PC-9 (cell line): ENCODE measurements around the gene GPR78. TPM values are rescaled to one million over a fixed set of nuclear protein-coding genes. Genes with fewer than 3 reads are reported as not detected.

Experiments
- BruUV-seq: library from RNA; stranded (reverse); fragments of 400-500 nt; replicated peaks from 2 replicates; lab custom pipeline; 2021; lab: Mats Ljungman, UMichigan
- CTCF ChIA-PET: fragments of 300-600 bp; sonication (Branson Sonifier 250); formaldehyde crosslinking; loops from one replicate; lab custom pipeline; 2022; ENCODE audit warnings: antibody characterized with exemption; lab: Charles Lee
- POLR2A ChIA-PET: fragments of 300-600 bp; sonication (Branson Sonifier 250); formaldehyde crosslinking; loops from one replicate; lab custom pipeline; 2022; ENCODE audit warnings: antibody characterized with exemption; ENCODE audit not compliant: unreplicated experiment; lab: Charles Lee
- DNase-seq, 2 experiments: peaks; one replicate each; pipeline versions ENCODE4 v3.0.0 to v3.0.0-alpha.2; 2015 to 2022; ENCODE audit warnings: mixed read lengths in 1 of 2
- H2AFZ ChIP-seq: fragments of 200-600 bp; sonication (generic); 2 replicates; pipeline ENCODE4 v1.8.1; 2017; ENCODE audit warnings: antibody characterized with exemption
- H3F3A ChIP-seq: fragments of 200-600 bp; sonication (generic); 2 replicates; pipeline ENCODE4 v1.8.1; 2017; ENCODE audit warnings: antibody characterized with exemption, mild to moderate bottlenecking, low read depth; ENCODE audit not compliant: insufficient read depth
- H3K27ac ChIP-seq: fragments of 200-600 bp; sonication (generic); 2 replicates; pipeline ENCODE4 v1.6.1; 2016; ENCODE audit warnings: mixed run types
- H3K27me3 ChIP-seq: fragments of 200-600 bp; sonication (generic); 2 replicates; pipeline ENCODE4 v1.6.1; 2016; ENCODE audit warnings: low read depth, mixed run types; ENCODE audit not compliant: insufficient read depth
- H3K36me3 ChIP-seq: fragments of 200-600 bp; sonication (generic); 2 replicates; pipeline ENCODE4 v1.6.1; 2016; ENCODE audit warnings: low read depth, mixed run types
- H3K4me1 ChIP-seq: fragments of 200-600 bp; sonication (generic); replicated peaks from 2 replicates; pipeline ENCODE4 v1.6.1; 2016; ENCODE audit warnings: mixed run types; ENCODE audit not compliant: insufficient read depth
- H3K4me2 ChIP-seq: fragments of 200-600 bp; sonication (generic); 2 replicates; pipeline ENCODE4 v1.6.1; 2017; ENCODE audit warnings: mixed run types
- H3K4me3 ChIP-seq: fragments of 200-600 bp; sonication (generic); 2 replicates; pipeline ENCODE4 v1.6.1; 2016; ENCODE audit warnings: mixed run types
- H3K79me2 ChIP-seq: fragments of 200-600 bp; sonication (generic); 2 replicates; pipeline ENCODE4 v1.6.1; 2017; ENCODE audit warnings: low read depth, mixed run types
- H3K9me2 ChIP-seq: fragments of 200-600 bp; sonication (generic); 2 replicates; pipeline ENCODE4 v1.8.1; 2017; ENCODE audit warnings: mild to moderate bottlenecking; ENCODE audit not compliant: insufficient read depth
- H3K9me3 ChIP-seq: fragments of 200-600 bp; sonication (generic); 2 replicates; pipeline ENCODE4 v1.8.1; 2016; ENCODE audit warnings: low read depth; ENCODE audit not compliant: insufficient read depth
- H4K20me1 ChIP-seq: fragments of 200-600 bp; sonication (generic); 2 replicates; pipeline ENCODE4 v1.8.1; 2017; ENCODE audit not compliant: insufficient read depth
- CTCF ChIP-seq: fragments of 200-600 bp; sonication (generic); conservative IDR thresholded peaks from 2 replicates; pipeline ENCODE4 v1.6.1; 2017; ENCODE audit warnings: mixed run types, antibody characterized with exemption, mild to moderate bottlenecking, moderate library complexity
- EZH2 ChIP-seq: fragments of 200-600 bp; sonication (generic); IDR thresholded peaks from 2 replicates; pipeline ENCODE4 v1.8.0; 2017; ENCODE audit warnings: antibody characterized with exemption, low read depth
- intact Hi-C: fragments of 100-400 bp; cut with micrococcal nuclease; formaldehyde crosslinking; loops from one replicate; pipeline ENCODE4 v1.10.0; 2022; ENCODE audit not compliant: unreplicated experiment
- total RNA-seq: library from RNA; stranded (reverse); gene quantifications from 2 replicates; pipeline ENCODE4 v1.2.3, GENCODE V29; 2021

GPR78 gene
- total RNA-seq, 1 experiment from 2014 or later, result 56.6 TPM

GRCh38 chr4:8586671-8587468 is 6.7 kb downstream of the GPR78 start:
- Histone ChIP-seq H2AFZ (no peak overlapping the region), H4K20me1 (no peaks in the 10 kb centered on the region), H3K9me2 (no peaks in the 10 kb centered on the region), H3F3A (no peaks in the 10 kb centered on the region; the same call in 1 of the 2 replicates), H3K79me2 (no peaks in the 10 kb centered on the region), H3K27me3 (no peaks in the 10 kb centered on the region), H3K4me1 (no peaks in the 10 kb centered on the region), H3K36me3 (no peaks in the 10 kb centered on the region), H3K4me2 (no peak overlapping the region), H3K9me3 (no peaks in the 10 kb centered on the region), H3K27ac (no peak overlapping the region), H3K4me3 (no peak overlapping the region)
- intact Hi-C loops, result no loop called here
- CTCF ChIA-PET, result no interaction called here
- POLR2A ChIA-PET, result no interaction called here
- BruUV-seq, result no TSS peak
- DNase-seq, result no peak
- no peak for TF ChIP-seq EZH2
- peak; percentile 38; the same call in 1 of the 2 replicates for TF ChIP-seq CTCF

GRCh38 chr4:8587469-8588195 is 7.4 kb downstream of the GPR78 start:
- DNase-seq, result no peak
- Histone ChIP-seq H4K20me1 (no peaks in the 10 kb centered on the region), H3K4me2 (no peak overlapping the region), H3K4me1 (no peaks in the 10 kb centered on the region), H3K79me2 (no peaks in the 10 kb centered on the region), H3K9me2 (no peaks in the 10 kb centered on the region), H2AFZ (no peak overlapping the region), H3F3A (no peaks in the 10 kb centered on the region; the same call in 1 of the 2 replicates), H3K27me3 (no peaks in the 10 kb centered on the region), H3K9me3 (no peaks in the 10 kb centered on the region), H3K36me3 (no peaks in the 10 kb centered on the region), H3K4me3 (no peak overlapping the region), H3K27ac (no peak overlapping the region)
- no peak for TF ChIP-seq EZH2
- TF ChIP-seq CTCF, result no peak
- CTCF ChIA-PET, result no interaction called here
- POLR2A ChIA-PET, result no interaction called here
- intact Hi-C loops, result no loop called here
- BruUV-seq, result no TSS peak

GRCh38 chr4:8588196-8588470 is 7.9 kb downstream of the GPR78 start:
- H3F3A ChIP-seq, result no peaks in the 10 kb centered on the region; the same call in 1 of the 2 replicates
- BruUV-seq, result no TSS peak
- DNase-seq, result no peak
- intact Hi-C loops, result no loop called here
- ChIA-PET CTCF (no interaction called here), POLR2A (no interaction called here)
- TF ChIP-seq CTCF (no peak), EZH2 (no peak)
- H2AFZ ChIP-seq, result no peak overlapping the region
- H3K9me3 ChIP-seq, result no peaks in the 10 kb centered on the region
- H3K79me2 ChIP-seq, result no peaks in the 10 kb centered on the region
- no peaks in the 10 kb centered on the region for H4K20me1 ChIP-seq
- H3K36me3 ChIP-seq, result no peaks in the 10 kb centered on the region
- H3K27ac ChIP-seq, result no peak overlapping the region
- H3K9me2 ChIP-seq, result no peaks in the 10 kb centered on the region
- H3K4me1 ChIP-seq, result no peaks in the 10 kb centered on the region
- no peaks in the 10 kb centered on the region for H3K27me3 ChIP-seq
- no peak overlapping the region for H3K4me3 ChIP-seq
- H3K4me2 ChIP-seq, result no peak overlapping the region
